NT2/D1 (cell line): Measurements from ENCODE around the gene F3.

ENCODE experiments used
- SUZ12 ChIP-seq: IDR thresholded peaks from 2 replicates; pipeline ENCODE4 v1.6.1; 2011; ENCODE audit not compliant: insufficient read length, insufficient read depth; ENCODE audit errors: extremely low read depth
- ZNF274 ChIP-seq: IDR thresholded peaks from 2 replicates; pipeline ENCODE4 v1.6.1; 2011; ENCODE audit warnings: mild to moderate bottlenecking, low read depth, low read length

GRCh38 chr1:94526152-94526980, 15.2 kb downstream of the F3 start:
- TF ChIP-seq ZNF274: no peak
- TF ChIP-seq SUZ12: no peak
